Activated naive CD8-positive, alpha-beta T cell treated with anti-CD3 and anti-CD28 coated beads, Interleukin-2, amount 50 U/mL, for 16 hours (primary cell): Measurements from ENCODE around the gene PARN.

ENCODE experiments used
- DNase-seq: peaks from one replicate; pipeline ENCODE4 v3.0.0-alpha.2; 2020; ENCODE audit warnings: low read depth, low spot score

The PARN gene

GRCh38 chr16:14499110-14499509 is 130.9 kb downstream of the PARN start:
- DNase-seq = no peak

- DNase-seq = no peak
These were observed 132.6 kb downstream of the PARN start for GRCh38 chr16:14497245-14498082.

GRCh38 chr16:14496786-14497185 is 133.3 kb downstream of the PARN start:
- no peak for DNase-seq

- DNase-seq = no peak
These were observed 133.9 kb downstream of the PARN start for GRCh38 chr16:14496047-14496770.

GRCh38 chr16:14495213-14496046 is 134.6 kb downstream of the PARN start:
- DNase-seq = no peak

GRCh38 chr16:14494396-14494966 is 135.6 kb downstream of the PARN start:
- no peak for DNase-seq

- no peak for DNase-seq
These were observed 136.3 kb downstream of the PARN start for GRCh38 chr16:14493791-14494190.

GRCh38 chr16:14492614-14493013 is 137.4 kb downstream of the PARN start:
- DNase-seq = no peak

- DNase-seq = no peak
These were observed 138.1 kb downstream of the PARN start for GRCh38 chr16:14491861-14492529.

GRCh38 chr16:14490235-14490634 is 139.8 kb downstream of the PARN start:
- DNase-seq = no peak

- DNase-seq = no peak
These were observed 140.6 kb downstream of the PARN start for GRCh38 chr16:14489460-14489859.

GRCh38 chr16:14487579-14487978 is 142.5 kb downstream of the PARN start:
- no peak for DNase-seq

- DNase-seq = no peak
These were observed 143.3 kb downstream of the PARN start for GRCh38 chr16:14486520-14487303.

GRCh38 chr16:14485811-14486519 is 144.1 kb downstream of the PARN start:
- no peak for DNase-seq

GRCh38 chr16:14485121-14485551 is 144.9 kb downstream of the PARN start:
- no peak for DNase-seq

- no peak for DNase-seq
These were observed 146.2 kb downstream of the PARN start for GRCh38 chr16:14483819-14484385.

- DNase-seq = no peak
These were observed 153.9 kb downstream of the PARN start for GRCh38 chr16:14476183-14476582.

- DNase-seq = no peak
These were observed 154.5 kb downstream of the PARN start for GRCh38 chr16:14475370-14476139.

GRCh38 chr16:14473488-14473887 is 156.6 kb downstream of the PARN start:
- DNase-seq = no peak
